ENCODE measurements around the gene HYCC2.

DNA sequence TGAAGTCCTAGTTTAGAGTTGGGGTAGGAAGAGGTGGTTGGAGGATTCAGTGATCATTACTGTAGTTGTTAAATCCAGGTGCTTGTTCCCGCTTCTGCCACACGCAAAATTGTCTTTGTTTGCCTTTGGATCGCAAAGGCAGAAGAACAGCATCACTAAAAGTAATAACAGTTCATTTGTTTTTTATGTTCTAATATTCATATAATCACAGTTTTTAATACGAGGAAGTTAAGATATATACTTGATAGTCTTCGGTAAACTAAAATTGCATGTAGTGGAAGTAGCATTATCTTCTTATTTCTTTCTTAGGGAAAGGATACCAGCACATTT lies 695 bp upstream of the HYCC2 start:
- TF ChIP-seq, protein P1, sequence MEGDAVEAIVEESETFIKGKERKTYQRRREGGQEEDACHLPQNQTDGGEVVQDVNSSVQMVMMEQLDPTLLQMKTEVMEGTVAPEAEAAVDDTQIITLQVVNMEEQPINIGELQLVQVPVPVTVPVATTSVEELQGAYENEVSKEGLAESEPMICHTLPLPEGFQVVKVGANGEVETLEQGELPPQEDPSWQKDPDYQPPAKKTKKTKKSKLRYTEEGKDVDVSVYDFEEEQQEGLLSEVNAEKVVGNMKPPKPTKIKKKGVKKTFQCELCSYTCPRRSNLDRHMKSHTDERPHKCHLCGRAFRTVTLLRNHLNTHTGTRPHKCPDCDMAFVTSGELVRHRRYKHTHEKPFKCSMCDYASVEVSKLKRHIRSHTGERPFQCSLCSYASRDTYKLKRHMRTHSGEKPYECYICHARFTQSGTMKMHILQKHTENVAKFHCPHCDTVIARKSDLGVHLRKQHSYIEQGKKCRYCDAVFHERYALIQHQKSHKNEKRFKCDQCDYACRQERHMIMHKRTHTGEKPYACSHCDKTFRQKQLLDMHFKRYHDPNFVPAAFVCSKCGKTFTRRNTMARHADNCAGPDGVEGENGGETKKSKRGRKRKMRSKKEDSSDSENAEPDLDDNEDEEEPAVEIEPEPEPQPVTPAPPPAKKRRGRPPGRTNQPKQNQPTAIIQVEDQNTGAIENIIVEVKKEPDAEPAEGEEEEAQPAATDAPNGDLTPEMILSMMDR (IDR thresholded peaks at IDR 0.05) = no peak
- no peak for TF ChIP-seq POLR2A (IDR thresholded peaks at IDR 0.05)
